ENCODE results near the gene RAB13. TPM values are rescaled to one million over a fixed set of nuclear protein-coding genes. Genes with fewer than 3 reads are reported as not detected.
A peak's percentile ranks its signal among the peaks of the same experiment; 100 is the strongest.

RAB13 gene
- polyA plus RNA-seq, 1 experiment, result 250 TPM

DNA sequence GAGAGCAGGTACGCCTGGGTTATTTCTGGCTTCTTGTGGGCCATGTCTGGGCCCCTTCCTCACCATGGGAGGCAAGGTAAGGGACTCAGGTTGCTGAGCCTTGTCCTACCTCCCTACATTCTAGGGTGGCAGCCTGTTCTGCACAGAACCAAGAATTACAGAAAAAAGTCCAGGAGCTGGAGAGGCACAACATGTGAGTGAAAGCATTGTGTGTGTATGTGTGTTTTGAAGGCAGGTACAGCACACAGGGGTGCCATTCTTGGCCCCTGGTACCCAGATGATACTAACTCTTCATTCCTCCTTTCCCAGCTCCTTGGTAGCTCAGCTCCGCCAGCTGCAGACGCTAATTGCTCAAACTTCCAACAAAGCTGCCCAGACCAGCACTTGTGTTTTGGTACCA, 13.1 kb downstream of the RAB13 start:
- CTCF ChIA-PET, result interaction anchor here (1.5 kb wide), 1 partner anchor 14 kb away, joined by 4 read pairs; no protein-coding TSS in a partner anchor

DNA sequence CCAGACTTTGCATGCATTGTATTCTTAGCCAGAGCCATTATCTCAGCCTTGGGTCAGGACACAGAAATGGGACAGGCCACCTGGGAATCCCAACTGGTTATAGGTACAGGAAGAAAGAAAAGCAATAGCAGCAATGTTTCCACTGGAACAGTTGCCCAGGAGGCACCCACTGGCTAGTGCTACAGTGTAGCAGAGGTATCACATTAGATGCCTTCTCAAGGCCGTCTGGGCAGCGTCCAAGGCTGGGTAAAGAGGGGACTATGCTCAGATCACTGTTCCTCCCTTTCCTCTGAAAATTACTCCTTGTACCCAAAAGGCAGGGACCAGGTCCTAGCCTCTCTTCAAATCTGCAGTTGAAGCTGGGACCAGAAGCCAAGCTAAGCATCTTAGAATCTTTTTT, 15.8 kb downstream of the RAB13 start:
- Histone ChIP-seq H3K4me3 (ENCODE audit: low read depth, low read length) (no peak overlapping the region), H3K27ac (ENCODE audit: low read depth, low read length) (no peak overlapping the region), H3K9me3 (ENCODE audit: control insufficient read depth, insufficient read depth, low read length) (no peaks in the 10 kb centered on the region), H3K27me3 (ENCODE audit: control insufficient read depth, insufficient read depth, low read length) (no peaks in the 10 kb centered on the region)
- ChIA-PET CTCF (no interaction called here), POLR2A (no interaction called here)
- TF ChIP-seq, protein P1, sequence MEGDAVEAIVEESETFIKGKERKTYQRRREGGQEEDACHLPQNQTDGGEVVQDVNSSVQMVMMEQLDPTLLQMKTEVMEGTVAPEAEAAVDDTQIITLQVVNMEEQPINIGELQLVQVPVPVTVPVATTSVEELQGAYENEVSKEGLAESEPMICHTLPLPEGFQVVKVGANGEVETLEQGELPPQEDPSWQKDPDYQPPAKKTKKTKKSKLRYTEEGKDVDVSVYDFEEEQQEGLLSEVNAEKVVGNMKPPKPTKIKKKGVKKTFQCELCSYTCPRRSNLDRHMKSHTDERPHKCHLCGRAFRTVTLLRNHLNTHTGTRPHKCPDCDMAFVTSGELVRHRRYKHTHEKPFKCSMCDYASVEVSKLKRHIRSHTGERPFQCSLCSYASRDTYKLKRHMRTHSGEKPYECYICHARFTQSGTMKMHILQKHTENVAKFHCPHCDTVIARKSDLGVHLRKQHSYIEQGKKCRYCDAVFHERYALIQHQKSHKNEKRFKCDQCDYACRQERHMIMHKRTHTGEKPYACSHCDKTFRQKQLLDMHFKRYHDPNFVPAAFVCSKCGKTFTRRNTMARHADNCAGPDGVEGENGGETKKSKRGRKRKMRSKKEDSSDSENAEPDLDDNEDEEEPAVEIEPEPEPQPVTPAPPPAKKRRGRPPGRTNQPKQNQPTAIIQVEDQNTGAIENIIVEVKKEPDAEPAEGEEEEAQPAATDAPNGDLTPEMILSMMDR (IDR thresholded peaks at IDR 0.05; ENCODE audit: low read depth, low read length), result no peak
- DNase-seq (ENCODE audit: low read depth, low spot score), result no peak

More for the DNA sequence above, 13.1 kb downstream of the RAB13 start:
- no peak overlapping the region for H3K4me3 ChIP-seq (ENCODE audit: low read depth, low read length)
- POLR2A ChIA-PET, result no interaction called here
- no peak for DNase-seq (ENCODE audit: low read depth, low spot score)
- H3K9me3 ChIP-seq (ENCODE audit: control insufficient read depth, insufficient read depth, low read length), result no peaks in the 10 kb centered on the region; the same call in 1 of the 2 replicates
- H3K27me3 ChIP-seq (ENCODE audit: control insufficient read depth, insufficient read depth, low read length), result no peaks in the 10 kb centered on the region
- H3K27ac ChIP-seq (ENCODE audit: low read depth, low read length), result no peak overlapping the region
- TF ChIP-seq, protein P1 (IDR thresholded peaks at IDR 0.05; ENCODE audit: low read depth, low read length), result no peak

DNA sequence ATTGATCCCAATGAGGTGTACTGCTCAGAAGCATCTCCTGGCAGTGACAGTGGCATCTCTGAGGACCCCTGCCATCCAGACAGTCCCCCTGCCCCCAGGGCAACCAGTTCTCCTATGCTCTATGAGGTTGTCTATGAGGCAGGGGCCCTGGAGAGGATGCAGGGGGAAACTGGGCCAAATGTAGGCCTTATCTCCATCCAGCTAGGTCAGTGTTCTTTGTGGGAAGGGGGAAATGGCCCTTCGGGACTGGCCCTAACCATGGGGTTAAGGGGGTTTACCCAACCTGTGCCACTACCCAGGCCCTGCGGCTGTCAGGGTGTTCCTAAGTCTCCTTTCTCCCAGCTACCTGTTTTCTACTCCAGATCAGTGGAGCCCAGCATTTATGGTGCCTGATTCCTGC, 17.2 kb downstream of the RAB13 start:
- Histone ChIP-seq H3K27ac (ENCODE audit: low read depth, low read length) (no peak overlapping the region), H3K9me3 (ENCODE audit: control insufficient read depth, insufficient read depth, low read length) (no peaks in the 10 kb centered on the region), H3K27me3 (ENCODE audit: control insufficient read depth, insufficient read depth, low read length) (no peaks in the 10 kb centered on the region), H3K4me3 (ENCODE audit: low read depth, low read length) (no peak overlapping the region)
- ChIA-PET CTCF (interaction anchor here (4.8 kb wide), 1 partner anchor 18 kb away, joined by 31 read pairs; the partner anchor contains the start of gene RAB13), POLR2A (interaction anchor here (3.9 kb wide), 1 partner anchor 9 kb away, joined by 39 read pairs; the partner anchor contains the start of gene JTB)
- TF ChIP-seq, protein P1 (IDR thresholded peaks at IDR 0.05; ENCODE audit: low read depth, low read length), result no peak
- no peak for DNase-seq (ENCODE audit: low read depth, low spot score)

DNA sequence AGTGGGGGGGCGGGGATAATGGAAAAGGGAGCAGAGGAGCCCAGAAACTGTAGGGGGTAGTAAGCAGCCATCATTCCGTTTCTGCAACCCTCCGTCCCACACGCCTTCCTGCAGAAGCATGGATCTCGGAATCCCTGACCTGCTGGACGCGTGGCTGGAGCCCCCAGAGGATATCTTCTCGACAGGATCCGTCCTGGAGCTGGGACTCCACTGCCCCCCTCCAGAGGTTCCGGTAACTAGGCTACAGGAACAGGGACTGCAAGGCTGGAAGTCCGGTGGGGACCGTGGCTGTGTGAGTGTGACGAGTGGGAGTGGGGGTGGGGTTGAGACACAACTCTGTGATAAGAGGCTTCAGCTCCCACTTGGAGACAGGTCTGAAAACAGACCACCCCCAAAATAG, 17.7 kb downstream of the RAB13 start:
- CTCF ChIA-PET, result interaction anchor here (1.5 to 4.8 kb wide), 4 partner anchors 9 to 147 kb away, joined by 3 to 31 read pairs (median 18); partner anchors contain the start of genes JTB and RAB13
- H3K27ac ChIP-seq (ENCODE audit: low read depth, low read length), result no peak overlapping the region
- TF ChIP-seq, protein P1 (IDR thresholded peaks at IDR 0.05; ENCODE audit: low read depth, low read length), result no peak
- no peaks in the 10 kb centered on the region for H3K9me3 ChIP-seq (ENCODE audit: control insufficient read depth, insufficient read depth, low read length)
- no peak for DNase-seq (ENCODE audit: low read depth, low spot score)
- no peaks in the 10 kb centered on the region for H3K27me3 ChIP-seq (ENCODE audit: control insufficient read depth, insufficient read depth, low read length)
- H3K4me3 ChIP-seq (ENCODE audit: low read depth, low read length), result peak overlapping the region; percentile 75
- POLR2A ChIA-PET, result interaction anchor here (1.2 to 3.9 kb wide), 2 partner anchors 9 to 22 kb away, joined by 5 to 39 read pairs; partner anchors contain the start of genes DENND4B and JTB

DNA sequence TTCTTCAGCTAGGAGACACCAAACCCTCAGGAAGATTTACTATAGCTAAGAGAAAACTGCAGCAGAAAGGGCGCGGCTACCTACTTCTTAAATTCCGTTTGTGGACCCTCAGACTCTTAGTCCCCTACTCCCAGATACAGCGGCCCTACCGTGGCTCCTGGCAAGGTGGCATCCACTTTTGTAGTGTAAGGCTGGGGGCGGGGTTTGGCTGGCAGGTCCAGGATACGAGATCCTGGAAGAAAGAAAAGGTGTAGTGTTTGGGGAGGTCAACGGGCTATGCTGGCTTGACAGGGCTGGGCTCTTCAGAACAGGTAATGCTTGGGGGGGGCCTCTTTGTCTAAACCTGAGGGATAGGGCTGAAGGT, 18.2 kb downstream of the RAB13 start:
- H3K9me3 ChIP-seq (ENCODE audit: control insufficient read depth, insufficient read depth, low read length), result no peaks in the 10 kb centered on the region
- CTCF ChIA-PET, result interaction anchor here (1.2 to 4.8 kb wide), 5 partner anchors 10 to 146 kb away, joined by 3 to 31 read pairs (median 6); partner anchors contain the start of genes JTB, RAB13 and RPS27
- TF ChIP-seq, protein P1 (IDR thresholded peaks at IDR 0.05; ENCODE audit: low read depth, low read length), result no peak
- peak overlapping the region; percentile 75 for H3K4me3 ChIP-seq (ENCODE audit: low read depth, low read length)
- H3K27ac ChIP-seq (ENCODE audit: low read depth, low read length), result peak overlapping the region; percentile 31
- POLR2A ChIA-PET, result interaction anchor here (0.7 to 3.9 kb wide), 8 partner anchors 10 to 1216 kb away, joined by 3 to 39 read pairs (median 12); partner anchors contain the start of genes CHTOP, CRTC2, DENND4B and JTB
- H3K27me3 ChIP-seq (ENCODE audit: control insufficient read depth, insufficient read depth, low read length), result no peaks in the 10 kb centered on the region
- DNase-seq (ENCODE audit: low read depth, low spot score), result no peak

All from AG04450 (cell line).